ENCODE measurements around the gene ADCK1. TPM values are rescaled to one million over a fixed set of nuclear protein-coding genes. Genes with fewer than 3 reads are reported as not detected.

ADCK1 gene
- total and polyA plus RNA-seq, 2 experiments from 2014 or later, result 6.7 to 11.2 TPM

- no peaks in the 10 kb centered on the region for H4K20me1 ChIP-seq (replicated peaks; ENCODE audit: insufficient read depth)
- Mint-ChIP-seq H3K36me3 (ENCODE audit: low read depth) (peaks cover 6% of the 10 kb centered on the region; the same call in 2 of the 3 replicates), H3K27ac (no peak overlapping the region), H3K4me3 (no peak overlapping the region), H3K9me3 (peaks cover 10% of the 10 kb centered on the region; the same call in 2 of the 3 replicates), H3K27me3 (ENCODE audit: insufficient read depth, low read depth, poor library complexity) (peaks cover 2% of the 10 kb centered on the region), H3K4me1 (peaks cover 7% of the 10 kb centered on the region)
- DNase-seq (ENCODE audit: low spot score), result no peak
- H3K79me2 ChIP-seq (replicated peaks; ENCODE audit: insufficient read depth), result no peaks in the 10 kb centered on the region
- no peaks in the 10 kb centered on the region for H3F3A ChIP-seq (replicated peaks; ENCODE audit: low read depth)
- H3K27me3 ChIP-seq (ENCODE audit: insufficient read depth), result no peaks in the 10 kb centered on the region
- no peak for TF ChIP-seq POLR2AphosphoS5 (IDR thresholded peaks at IDR 0.05; ENCODE audit: low read depth)
- TF ChIP-seq JUNB (IDR thresholded peaks at IDR 0.05; ENCODE audit: unreplicated experiment), result no peak
- TF ChIP-seq STAT1 (IDR thresholded peaks at IDR 0.05; ENCODE audit: unreplicated experiment), result no peak
- TF ChIP-seq CREB1 (CRISPR knock-in tag; IDR thresholded peaks at IDR 0.05; ENCODE audit: low read depth), result no peak
- no peak for TF ChIP-seq REST (IDR thresholded peaks at IDR 0.05; ENCODE audit: unreplicated experiment)
- TF ChIP-seq NANOG (IDR thresholded peaks at IDR 0.05; ENCODE audit: borderline replicate concordance), result no peak
- no peak for TF ChIP-seq EZH2phosphoT487 (IDR thresholded peaks at IDR 0.05; ENCODE audit: unreplicated experiment)
- no peak for TF ChIP-seq ZNF114 (CRISPR knock-in tag; IDR thresholded peaks at IDR 0.05)
- no peak for TF ChIP-seq CTCF (conservative IDR thresholded peaks at IDR 0.05; ENCODE audit: low read depth in 2 of 2)
- TF ChIP-seq ZNF331 (CRISPR knock-in tag; IDR thresholded peaks at IDR 0.05; ENCODE audit: low read depth), result no peak
- TF ChIP-seq EZH2 (IDR thresholded peaks at IDR 0.05; ENCODE audit: low read depth, unreplicated experiment), result no peak
- TF ChIP-seq ZNF462 (CRISPR knock-in tag; IDR thresholded peaks at IDR 0.05), result no peak
- no peak for TF ChIP-seq ETS1 (IDR thresholded peaks at IDR 0.05)
- peaks cover 4% of the 10 kb centered on the region; the same call in 1 of the 2 replicates for H3K4me1 ChIP-seq (ENCODE audit: insufficient read depth)
- H3K9me2 ChIP-seq (ENCODE audit: insufficient read depth), result no peaks in the 10 kb centered on the region
- no peak overlapping the region for H3K4me3 ChIP-seq
- H3K4me2 ChIP-seq, result no peak overlapping the region
- no peak overlapping the region for H2AFZ ChIP-seq
- no peak for ATAC-seq
- no peaks in the 10 kb centered on the region for H3K36me3 ChIP-seq (ENCODE audit: insufficient read depth)
- H3K27ac ChIP-seq (ENCODE audit: low read depth), result no peak overlapping the region
Observed at GRCh38 chr14:77918448-77918847, 118.5 kb downstream of the ADCK1 start.
